Thyroid gland (tissue), 4 donors: ENCODE measurements around the gene CHRD. TPM values are rescaled to one million over a fixed set of nuclear protein-coding genes. Genes with fewer than 3 reads are reported as not detected.

Experiments
- DNase-seq, 2 donors: peaks; one replicate each; pipeline ENCODE4 v3.0.0-alpha.2; 2019
- H3K27ac ChIP-seq, 3 donors: fragments of 200-600 bp; sonication (generic); 1 replicate in 2 of 3; 2 replicates in 1 of 3; pipeline ENCODE4 v1.5.1; 2016 to 2019; ENCODE audit warnings: mild to moderate bottlenecking in 1 of 3, moderate library complexity in 1 of 3
- H3K27me3 ChIP-seq: fragments of 200-600 bp; sonication (generic); one replicate; pipeline ENCODE4 v1.5.1; 2019
- H3K36me3 ChIP-seq, 2 donors: fragments of 200-600 bp; sonication (generic); one replicate each; pipeline ENCODE4 v1.5.1; 2016 to 2019
- H3K4me1 ChIP-seq, 2 donors: fragments of 200-600 bp; sonication (generic); one replicate each; pipeline ENCODE4 v1.5.1; 2017 to 2019
- H3K4me3 ChIP-seq, 3 donors: fragments of 200-600 bp; sonication (generic); replicated peaks in 1 of 3; 1 replicate in 2 of 3; 2 replicates in 1 of 3; pipeline ENCODE4 v1.5.1; 2016; ENCODE audit warnings: mild to moderate bottlenecking in 1 of 3
- H3K9me3 ChIP-seq: fragments of 200-600 bp; sonication (generic); one replicate; pipeline ENCODE4 v1.5.1; 2017
- POLR2A ChIP-seq, 2 donors: fragments of 450-650 bp; IDR thresholded peaks; one replicate each; pipeline ENCODE4 v1.6.1; 2017; ENCODE audit warnings: antibody characterized with exemption in 2 of 2, mild to moderate bottlenecking in 2 of 2, moderate library complexity in 1 of 2
- WGBS, 2 donors: methylation state at CpG; one replicate each; pipeline ENCODE4 v1.1.5; 2017; 5-methylcytosine and 5-hydroxymethylcytosine counted together
- intact Hi-C: fragments of 100-400 bp; cut with DNase I; formaldehyde crosslinking; loops from one replicate; pipeline ENCODE4 v1.15.1; 2023
- total RNA-seq, 4 donors: library from RNA; depleted of rRNA; stranded (reverse); fragments of >200 nt; gene quantifications; one replicate each; pipeline ENCODE4 v1.2.3, GENCODE V29; 2016
- TF ChIP-seq, protein P1 (sequence below), 6 experiments: fragments of 200-600 bp in 3 of 6; fragments of 450-650 bp in 3 of 6; sonication (generic) in 3 of 6; IDR thresholded peaks; one replicate each; pipeline ENCODE4 v1.5.1; 2016 to 2019; ENCODE audit warnings: antibody characterized with exemption in 6 of 6, mild to moderate bottlenecking in 2 of 6, inconsistent platforms in 1 of 6, moderate library complexity in 1 of 6

CHRD gene
- total RNA-seq, 4 donors from 2014 or later: 4.1 to 14.8 (median 8.0) TPM

DNA sequence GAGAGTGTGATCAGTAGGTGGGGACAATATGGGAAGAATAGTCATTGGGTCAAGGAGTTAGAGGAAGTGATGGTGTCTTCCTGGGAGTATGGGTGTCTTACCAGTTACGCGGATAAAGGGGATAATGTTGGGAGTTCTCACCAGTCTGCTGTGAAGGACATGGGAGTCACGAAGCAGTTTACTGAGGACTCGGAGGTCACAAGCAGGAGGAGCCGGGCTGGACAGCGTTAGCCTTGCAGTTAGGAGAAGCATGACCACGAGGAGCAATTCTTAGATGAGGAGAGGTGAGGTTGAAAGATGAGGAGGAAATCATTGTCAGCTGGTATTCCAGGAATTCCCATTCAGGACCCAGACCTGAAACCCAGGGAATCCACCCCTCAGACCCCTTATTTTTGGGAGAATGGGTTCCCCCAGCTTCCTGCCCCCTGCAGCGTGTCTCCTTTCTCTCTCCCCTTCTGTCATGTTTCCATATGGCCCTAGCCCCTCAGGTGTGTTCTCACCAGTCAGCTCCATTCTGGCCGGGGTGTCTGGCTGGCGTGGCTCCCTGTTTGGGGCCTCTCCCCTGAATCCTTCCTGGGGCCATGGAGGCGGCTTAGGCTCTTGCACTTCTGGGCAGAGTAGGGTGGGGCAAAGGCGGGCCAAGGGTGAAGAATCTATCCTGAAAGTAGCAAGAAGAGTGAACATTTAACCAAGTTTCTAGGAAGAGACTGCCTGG is 4.0 kb upstream of the CHRD start:
- intact Hi-C loops: loop anchor here (10.0 kb wide), 1 partner anchor 169 kb away; no protein-coding TSS in a partner anchor

DNA sequence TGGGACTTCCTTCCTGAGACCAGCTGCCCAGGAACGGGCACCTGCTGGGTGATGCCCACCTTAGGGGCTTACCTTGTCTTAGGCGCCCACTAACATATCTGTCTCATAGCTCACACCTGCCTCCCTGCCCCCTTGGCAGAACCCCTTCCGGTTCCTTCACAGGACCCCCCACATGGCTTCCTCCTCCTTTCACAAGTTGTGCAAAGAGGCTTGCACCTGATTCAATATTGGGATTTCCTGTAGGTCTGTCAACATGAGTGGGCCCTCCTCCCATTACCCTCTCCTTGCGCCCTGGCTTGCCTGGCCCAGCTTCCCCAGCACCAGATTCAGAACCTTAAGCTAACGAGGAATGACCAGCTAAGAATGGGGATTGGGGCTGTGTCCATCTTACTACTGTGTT is 2.5 kb upstream of the CHRD start:
- 77 to 82% methylated on average over 5 of the region's 5 CpGs for WGBS, 2 donors
- Histone ChIP-seq H3K27ac (no peak overlapping the region), H3K27me3 (peaks cover 6% of the 10 kb centered on the region), H3K9me3 (no peaks in the 10 kb centered on the region), H3K4me3 (no peak overlapping the region), H3K36me3 (no peaks in the 10 kb centered on the region), H3K4me1 (peaks cover 7 to 25% of the 10 kb centered on the region in 2 donors)
- TF ChIP-seq, protein P1, sequence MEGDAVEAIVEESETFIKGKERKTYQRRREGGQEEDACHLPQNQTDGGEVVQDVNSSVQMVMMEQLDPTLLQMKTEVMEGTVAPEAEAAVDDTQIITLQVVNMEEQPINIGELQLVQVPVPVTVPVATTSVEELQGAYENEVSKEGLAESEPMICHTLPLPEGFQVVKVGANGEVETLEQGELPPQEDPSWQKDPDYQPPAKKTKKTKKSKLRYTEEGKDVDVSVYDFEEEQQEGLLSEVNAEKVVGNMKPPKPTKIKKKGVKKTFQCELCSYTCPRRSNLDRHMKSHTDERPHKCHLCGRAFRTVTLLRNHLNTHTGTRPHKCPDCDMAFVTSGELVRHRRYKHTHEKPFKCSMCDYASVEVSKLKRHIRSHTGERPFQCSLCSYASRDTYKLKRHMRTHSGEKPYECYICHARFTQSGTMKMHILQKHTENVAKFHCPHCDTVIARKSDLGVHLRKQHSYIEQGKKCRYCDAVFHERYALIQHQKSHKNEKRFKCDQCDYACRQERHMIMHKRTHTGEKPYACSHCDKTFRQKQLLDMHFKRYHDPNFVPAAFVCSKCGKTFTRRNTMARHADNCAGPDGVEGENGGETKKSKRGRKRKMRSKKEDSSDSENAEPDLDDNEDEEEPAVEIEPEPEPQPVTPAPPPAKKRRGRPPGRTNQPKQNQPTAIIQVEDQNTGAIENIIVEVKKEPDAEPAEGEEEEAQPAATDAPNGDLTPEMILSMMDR (IDR thresholded peaks at IDR 0.05): no peak
- no peak for TF ChIP-seq POLR2A (IDR thresholded peaks at IDR 0.05)
- intact Hi-C loops: loop anchor here (10.0 kb wide), 1 partner anchor 167 kb away; no protein-coding TSS in a partner anchor
- no peak for DNase-seq

More for the DNA sequence above, 4.0 kb upstream of the CHRD start:
- Histone ChIP-seq H3K27me3 (peaks cover 3% of the 10 kb centered on the region), H3K27ac (no peak overlapping the region), H3K36me3 (no peaks in the 10 kb centered on the region), H3K4me3 (no peak overlapping the region), H3K4me1 (peaks cover 4 to 21% of the 10 kb centered on the region in 2 donors), H3K9me3 (no peaks in the 10 kb centered on the region)
- DNase-seq: no peak
- 80 to 85% methylated on average over 12 of the region's 12 CpGs for WGBS, 2 donors
- TF ChIP-seq, protein P1 (IDR thresholded peaks at IDR 0.05): no peak
- TF ChIP-seq POLR2A (IDR thresholded peaks at IDR 0.05): no peak

DNA sequence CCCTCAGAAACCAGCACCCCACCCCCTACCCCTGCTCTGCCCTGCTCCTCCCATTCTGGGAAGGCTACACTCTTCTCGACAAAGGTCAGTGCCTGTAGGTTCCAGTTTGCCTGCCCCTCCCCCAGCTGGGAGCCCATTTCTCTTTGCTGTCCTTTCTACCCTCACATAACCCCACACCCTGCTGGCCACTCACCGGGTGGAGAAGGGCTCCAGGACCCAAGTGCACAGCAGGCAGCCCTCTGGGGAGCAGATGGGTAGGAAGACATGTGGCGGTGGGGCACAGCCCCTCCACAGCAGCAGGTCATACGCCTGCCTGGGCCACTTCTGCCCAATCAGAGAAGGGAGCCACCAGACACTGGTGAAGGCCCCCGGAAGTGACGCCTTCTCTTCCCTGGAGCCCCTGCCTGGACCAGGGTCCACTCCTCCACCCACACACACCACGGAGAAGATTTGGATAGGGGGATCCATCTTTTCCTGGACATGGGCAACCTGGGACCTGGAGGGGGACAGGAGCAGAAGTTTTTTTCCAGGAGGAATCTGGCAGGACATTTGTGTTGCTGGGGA is 1.9 kb upstream of the CHRD start, which contains the start of gene THPO:
Gene THPO (minus strand): TSS at position 326 of the 564 bp plus-strand sequence. CDS start 1,948 bp downstream, outside the sequence.
- no peak for TF ChIP-seq POLR2A (IDR thresholded peaks at IDR 0.05)
- TF ChIP-seq, protein P1 (IDR thresholded peaks at IDR 0.05): no peak
- no peak within 1 kb of the TSS for H3K4me3 ChIP-seq
- H3K36me3 ChIP-seq: no peaks in the 10 kb centered on the region
- peak within 1 kb of the TSS in 1 of 3 donors; percentile 52 for H3K27ac ChIP-seq
- no peak for DNase-seq
- 60 to 74% methylated on average over 4 to 7 of the region's 7 CpGs for WGBS, 2 donors
- no peaks in the 10 kb centered on the region for H3K9me3 ChIP-seq
- peaks cover 7 to 25% of the 10 kb centered on the region in 2 donors for H3K4me1 ChIP-seq
- peaks cover 6% of the 10 kb centered on the region for H3K27me3 ChIP-seq
- intact Hi-C loops: loop anchor here (10.0 kb wide), 1 partner anchor 167 kb away; no protein-coding TSS in a partner anchor

DNA sequence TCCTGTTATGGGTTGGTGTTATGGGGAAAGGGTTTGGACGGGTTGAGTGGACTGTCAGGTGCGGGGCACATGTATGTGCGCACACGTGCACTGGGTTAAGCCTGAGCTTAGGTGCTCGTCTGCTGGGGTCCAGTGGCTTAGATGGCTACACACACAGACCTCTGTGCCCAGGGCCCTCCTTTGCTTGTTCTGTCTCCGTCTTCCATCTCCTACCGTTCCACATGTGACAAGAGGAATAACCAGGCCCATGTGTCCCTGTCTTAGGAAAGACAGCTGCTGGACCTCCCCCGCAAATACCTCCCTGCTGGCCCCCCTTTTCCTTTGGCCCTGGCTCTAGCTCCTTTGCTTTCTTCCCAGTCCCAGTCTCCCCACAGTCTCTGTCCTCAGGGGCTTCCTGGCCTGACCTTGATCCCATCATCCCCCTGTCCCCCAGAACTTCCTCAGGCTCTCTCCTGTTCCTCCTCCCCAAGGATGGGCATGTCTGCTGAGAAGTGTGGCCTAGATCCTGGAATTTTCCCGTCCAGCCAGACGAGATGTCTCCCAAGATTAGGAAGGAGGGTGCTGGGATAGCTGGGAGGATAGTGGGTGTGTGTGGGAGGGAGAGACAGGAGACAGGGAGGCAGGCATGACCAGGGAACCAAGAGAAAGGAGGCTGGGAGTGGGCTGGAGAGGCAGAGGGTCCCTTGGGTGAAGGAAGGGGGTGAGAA is 1.1 kb upstream of the CHRD start:
- 86 to 89% methylated on average over 10 of the region's 10 CpGs for WGBS, 2 donors
- Histone ChIP-seq H3K27me3 (peaks cover 6% of the 10 kb centered on the region), H3K27ac (peak overlapping the region in 2 of 3 donors; percentile 11 to 52), H3K4me3 (no peak overlapping the region), H3K4me1 (peaks cover 7 to 25% of the 10 kb centered on the region in 2 donors), H3K36me3 (no peaks in the 10 kb centered on the region), H3K9me3 (no peaks in the 10 kb centered on the region)
- no peak for DNase-seq
- intact Hi-C loops: loop anchor here (10.0 kb wide), 1 partner anchor 166 kb away; no protein-coding TSS in a partner anchor
- TF ChIP-seq, protein P1 (IDR thresholded peaks at IDR 0.05): no peak
- no peak for TF ChIP-seq POLR2A (IDR thresholded peaks at IDR 0.05)
